Measurements from ENCODE around the gene LY6G6D. TPM values are rescaled to one million over a fixed set of nuclear protein-coding genes. Genes with fewer than 3 reads are reported as not detected.

The LY6G6D gene
- total RNA-seq, 1 donor from 2014 or later, result not detected

GRCh38 chr6:31763619-31763940 lies 48.4 kb downstream of the LY6G6D start:
- CTCF ChIA-PET, result no interaction called here
- H3K27ac Mint-ChIP-seq, result no peak overlapping the region

GRCh38 chr6:31764198-31764597 lies 49.0 kb downstream of the LY6G6D start:
- POLR2A ChIA-PET, result no interaction called here
- intact Hi-C loops (cut with micrococcal nuclease), result no loop called here
- CTCF ChIA-PET, result no interaction called here

More at GRCh38 chr6:31763619-31763940, 48.4 kb downstream of the LY6G6D start:
- Mint-ChIP-seq H3K4me1 (no peaks in the 10 kb centered on the region), H3K9me3 (no peaks in the 10 kb centered on the region), H3K36me3 (ENCODE audit: low read depth) (peaks cover 33% of the 10 kb centered on the region), H3K4me3 (no peak overlapping the region), H3K27me3 (no peaks in the 10 kb centered on the region)
- intact Hi-C loops (cut with micrococcal nuclease), result no loop called here
- ATAC-seq (ENCODE audit: low read depth) (no peak), DNase-seq (no peak)
- no peak for TF ChIP-seq CTCF (IDR thresholded peaks at IDR 0.05)
- POLR2A ChIA-PET, result no interaction called here

GRCh38 chr6:31765559-31765909 lies 50.4 kb downstream of the LY6G6D start:
- no peak for DNase-seq
- intact Hi-C loops (cut with micrococcal nuclease), result no loop called here
- Mint-ChIP-seq H3K36me3 (ENCODE audit: low read depth) (peaks cover 23% of the 10 kb centered on the region), H3K4me3 (no peak overlapping the region), H3K4me1 (peaks cover 6% of the 10 kb centered on the region), H3K27me3 (no peaks in the 10 kb centered on the region), H3K9me3 (no peaks in the 10 kb centered on the region), H3K27ac (no peak overlapping the region)
- POLR2A ChIA-PET, result no interaction called here
- no peak for TF ChIP-seq CTCF (IDR thresholded peaks at IDR 0.05)
- CTCF ChIA-PET, result no interaction called here
- no peak for ATAC-seq (ENCODE audit: low read depth)

More at GRCh38 chr6:31764198-31764597, 49.0 kb downstream of the LY6G6D start:
- Mint-ChIP-seq H3K9me3 (no peaks in the 10 kb centered on the region), H3K27me3 (no peaks in the 10 kb centered on the region), H3K4me3 (no peak overlapping the region), H3K36me3 (ENCODE audit: low read depth) (peaks cover 29% of the 10 kb centered on the region), H3K4me1 (no peaks in the 10 kb centered on the region), H3K27ac (no peak overlapping the region)
- TF ChIP-seq CTCF (IDR thresholded peaks at IDR 0.05), result no peak
- ATAC-seq (ENCODE audit: low read depth), result no peak
- DNase-seq, result no peak

GRCh38 chr6:31765910-31766794 lies 51.0 kb downstream of the LY6G6D start:
- no peak overlapping the region for H3K4me3 Mint-ChIP-seq
- peaks cover 20% of the 10 kb centered on the region for H3K36me3 Mint-ChIP-seq (ENCODE audit: low read depth)
- POLR2A ChIA-PET, result no interaction called here
- TF ChIP-seq CTCF (IDR thresholded peaks at IDR 0.05), result no peak
- ATAC-seq (ENCODE audit: low read depth) (no peak), DNase-seq (no peak)
- peaks cover 6% of the 10 kb centered on the region for H3K4me1 Mint-ChIP-seq
- no peaks in the 10 kb centered on the region for H3K9me3 Mint-ChIP-seq
- no peaks in the 10 kb centered on the region for H3K27me3 Mint-ChIP-seq
- H3K27ac Mint-ChIP-seq, result no peak overlapping the region
- intact Hi-C loops (cut with micrococcal nuclease), result no loop called here
- CTCF ChIA-PET, result no interaction called here

- no peaks in the 10 kb centered on the region for H3K9me3 Mint-ChIP-seq
- ATAC-seq (ENCODE audit: low read depth) (no peak), DNase-seq (no peak)
- ChIA-PET POLR2A (interaction anchor here (0.7 kb wide), 1 partner anchor 78 kb away, joined by 6 read pairs; no protein-coding TSS in a partner anchor), CTCF (no interaction called here)
- no peak overlapping the region for H3K4me3 Mint-ChIP-seq
- TF ChIP-seq CTCF (IDR thresholded peaks at IDR 0.05), result no peak
- intact Hi-C loops (cut with micrococcal nuclease), result no loop called here
- H3K27me3 Mint-ChIP-seq, result no peaks in the 10 kb centered on the region
- H3K27ac Mint-ChIP-seq, result no peak overlapping the region
- peaks cover 9% of the 10 kb centered on the region for H3K4me1 Mint-ChIP-seq
- peaks cover 13% of the 10 kb centered on the region for H3K36me3 Mint-ChIP-seq (ENCODE audit: low read depth)
These were observed 52.0 kb downstream of the LY6G6D start for GRCh38 chr6:31767096-31767645.

Other genes with a start within 250 kb of the LY6G6D start
- gene MICB, start 217.2 kb upstream of the LY6G6D start, total RNA-seq, result 17.2 and 17.6 TPM in 2 replicates
- not detected in 2 replicates for gene MCCD1, start 186.4 kb upstream of the LY6G6D start, total RNA-seq
- 431 and 484 TPM in 2 replicates for gene DDX39B, start 173.3 kb upstream of the LY6G6D start, total RNA-seq
- 1.9 and 3.2 TPM in 2 replicates for gene ATP6V1G2, start 168.7 kb upstream of the LY6G6D start, total RNA-seq
- 11.7 and 16.7 TPM in 2 replicates for gene NFKBIL1, start 167.7 kb upstream of the LY6G6D start, total RNA-seq
- 60.4 and 66.0 TPM in 2 replicates for gene LTA, start 143.1 kb upstream of the LY6G6D start, total RNA-seq
- gene TNF, start 139.8 kb upstream of the LY6G6D start, total RNA-seq, result 135 and 139 TPM in 2 replicates
- 155 and 177 TPM in 2 replicates for gene LTB, start 132.9 kb upstream of the LY6G6D start, total RNA-seq
- gene LST1, start 129.1 kb upstream of the LY6G6D start, total RNA-seq, result 7.8 and 8.4 TPM in 2 replicates
- 10.0 and 11.2 TPM in 2 replicates for gene NCR3, start 122.3 kb upstream of the LY6G6D start, total RNA-seq
- 1.4 and 2.0 TPM in 2 replicates for gene AIF1, start 100.1 kb upstream of the LY6G6D start, total RNA-seq
- gene PRRC2A, start 94.6 kb upstream of the LY6G6D start, total RNA-seq, result 246 and 283 TPM in 2 replicates
- 309 and 327 TPM in 2 replicates for gene BAG6, start 62.7 kb upstream of the LY6G6D start, total RNA-seq
- gene APOM, start 59.5 kb upstream of the LY6G6D start, total RNA-seq, result 2.2 and 2.4 TPM in 2 replicates
- 29.0 and 29.3 TPM in 2 replicates for gene C6orf47, start 54.6 kb upstream of the LY6G6D start, total RNA-seq
- 23.0 and 24.2 TPM in 2 replicates for gene GPANK1, start 50.4 kb upstream of the LY6G6D start, total RNA-seq
- gene CSNK2B, start 49.3 kb upstream of the LY6G6D start, total RNA-seq, result 190 and 191 TPM in 2 replicates
- gene LY6G5B, start 45.4 kb upstream of the LY6G6D start, total RNA-seq, result 23.2 and 33.1 TPM in 2 replicates
- gene LY6G5C, start 34.3 kb upstream of the LY6G6D start, total RNA-seq, result 0.29 and 0.73 TPM in 2 replicates
- 49.3 and 59.1 TPM in 2 replicates for gene ABHD16A, start 12.0 kb upstream of the LY6G6D start, total RNA-seq
- gene LY6G6F, start 8.5 kb upstream of the LY6G6D start, total RNA-seq, result not detected in 2 replicates
- gene LY6G6C, start 6.4 kb downstream of the LY6G6D start, total RNA-seq, result not detected in 2 replicates
- 0.12 TPM in 1 of 2 replicates, not detected in the other for gene MPIG6B, start 8.0 kb downstream of the LY6G6D start, total RNA-seq
- gene DDAH2, start 14.0 kb downstream of the LY6G6D start, total RNA-seq, result 30.7 and 32.5 TPM in 2 replicates
- 374 and 397 TPM in 2 replicates for gene CLIC1, start 21.2 kb downstream of the LY6G6D start, total RNA-seq
- 35.4 and 47.3 TPM in 2 replicates for gene MSH5, start 24.7 kb downstream of the LY6G6D start, total RNA-seq
- gene SAPCD1, start 47.3 kb downstream of the LY6G6D start, total RNA-seq, result 7.7 and 9.0 TPM in 2 replicates
- 1.6 and 2.9 TPM in 2 replicates for gene VWA7, start 62.0 kb downstream of the LY6G6D start, total RNA-seq
- 136 and 140 TPM in 2 replicates for gene VARS1, start 80.4 kb downstream of the LY6G6D start, total RNA-seq
- gene LSM2, start 91.6 kb downstream of the LY6G6D start, total RNA-seq, result 61.8 and 68.6 TPM in 2 replicates
- gene HSPA1L, start 99.9 kb downstream of the LY6G6D start, total RNA-seq, result 1.2 and 2.1 TPM in 2 replicates
- gene HSPA1A, start 100.2 kb downstream of the LY6G6D start, total RNA-seq, result 27.1 and 28.1 TPM in 2 replicates
- gene HSPA1B, start 112.4 kb downstream of the LY6G6D start, total RNA-seq, result 23.7 and 30.4 TPM in 2 replicates
- gene NEU1, start 147.5 kb downstream of the LY6G6D start, total RNA-seq, result 18.3 and 19.2 TPM in 2 replicates
- gene SLC44A4, start 163.6 kb downstream of the LY6G6D start, total RNA-seq, result 0.17 TPM in 1 of 2 replicates, not detected in the other
- 49.9 and 58.4 TPM in 2 replicates for gene EHMT2, start 182.3 kb downstream of the LY6G6D start, total RNA-seq
- 4.8 and 5.5 TPM in 2 replicates for gene ZBTB12, start 186.7 kb downstream of the LY6G6D start, total RNA-seq
- gene C2, start 212.4 kb downstream of the LY6G6D start, total RNA-seq, result 0.78 and 0.95 TPM in 2 replicates
- gene CFB, start 230.7 kb downstream of the LY6G6D start, total RNA-seq, result 0.29 TPM in 1 of 2 replicates, not detected in the other
- gene NELFE, start 243.6 kb downstream of the LY6G6D start, total RNA-seq, result 57.9 and 63.3 TPM in 2 replicates
- 95.8 and 102 TPM in 2 replicates for gene SKIC2, start 243.8 kb downstream of the LY6G6D start, total RNA-seq